ENCODE results near the gene STOX2. TPM values are rescaled to one million over a fixed set of nuclear protein-coding genes. Genes with fewer than 3 reads are reported as not detected.

Gene STOX2
- total and polyA plus RNA-seq, 4 donors: 1.8 to 27.5 (median 8.6) TPM

DNA sequence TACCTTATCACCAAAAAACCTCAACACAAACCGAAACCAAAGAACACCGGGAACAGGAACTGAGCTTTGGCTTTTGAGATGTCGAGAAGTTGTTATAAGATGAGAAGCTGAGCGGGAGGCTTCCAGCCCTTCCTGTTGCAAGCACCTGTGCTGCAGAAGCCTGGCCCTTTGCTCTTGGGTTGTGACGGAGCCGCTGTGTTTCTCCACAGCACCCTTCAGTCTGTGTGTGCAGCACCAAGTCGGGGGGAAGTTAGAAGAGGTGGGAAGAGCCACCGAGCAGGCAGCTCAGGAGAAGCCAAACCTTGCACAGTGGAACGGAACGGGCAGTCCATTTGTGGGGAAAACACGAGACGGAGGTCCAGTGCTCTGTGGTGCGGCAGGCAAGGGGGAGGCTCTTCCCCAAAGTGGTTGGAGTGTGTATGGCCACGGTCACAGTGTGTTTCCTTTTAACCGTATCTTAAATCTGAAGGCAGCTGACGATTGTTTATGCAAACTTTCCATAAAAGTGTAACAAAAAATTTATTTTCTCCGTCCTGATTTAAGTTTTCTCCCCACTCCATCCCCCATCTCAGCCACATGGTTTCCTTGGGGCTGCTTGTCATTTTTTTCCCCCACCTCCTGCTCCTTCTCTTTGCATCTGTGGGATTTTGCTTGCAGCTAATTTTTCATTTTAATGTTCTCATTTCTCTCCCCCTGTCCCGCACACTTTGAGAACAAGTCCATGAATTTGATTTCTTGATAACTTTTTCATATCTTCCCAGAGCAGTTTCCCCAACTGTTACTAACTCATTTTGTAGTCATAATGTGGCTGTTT is 123.7 kb downstream of the STOX2 start:
- peak overlapping the region; percentile 44 for H3K4me3 ChIP-seq

DNA sequence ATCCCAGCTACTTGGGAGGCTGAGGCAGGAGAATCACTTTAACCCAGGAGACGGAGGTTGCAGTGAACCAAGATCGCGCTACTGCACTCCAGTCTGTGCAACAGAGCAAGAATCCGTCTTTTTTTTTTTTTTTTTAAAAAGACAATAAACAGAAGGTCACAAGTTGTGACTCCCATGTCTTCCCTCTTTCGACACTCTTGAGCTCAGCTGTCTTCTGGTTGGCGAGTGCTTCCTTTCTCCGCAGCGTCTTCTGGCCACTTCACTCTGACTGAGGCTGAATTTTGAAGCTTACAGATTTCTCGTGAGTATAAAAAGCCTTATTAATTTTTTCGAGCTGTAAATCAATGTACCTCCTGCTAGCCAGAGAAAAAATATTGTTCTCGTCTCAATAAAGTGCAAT is 124.9 kb downstream of the STOX2 start:
- peaks cover 0 to 19% (median 3%) of the 10 kb centered on the region in 5 donors for H3K4me1 ChIP-seq (ENCODE audit: control insufficient read depth in 5 of 5, insufficient read depth in 5 of 5, low read length in 5 of 5)

More for the DNA sequence above, 123.7 kb downstream of the STOX2 start:
- Histone ChIP-seq H3K36me3 (ENCODE audit: control insufficient read depth in 4 of 4, insufficient read depth in 4 of 4, low read length in 4 of 4) (peaks cover 0 to 3% (median 0%) of the 10 kb centered on the region in 4 donors), H3K9me3 (ENCODE audit: control insufficient read depth in 4 of 4, insufficient read depth in 3 of 4, low read length in 3 of 4) (no peaks in the 10 kb centered on the region), H3K27me3 (ENCODE audit: control insufficient read depth in 3 of 3, insufficient read depth in 3 of 3, low read length in 2 of 3) (no peaks in the 10 kb centered on the region), H3K4me1 (ENCODE audit: control insufficient read depth in 5 of 5, insufficient read depth in 5 of 5, low read length in 5 of 5) (peaks cover 0 to 19% (median 3%) of the 10 kb centered on the region in 5 donors), H3K27ac (ENCODE audit: low read depth in 1 of 2, low read length in 1 of 2) (peak overlapping the region in 1 of 2 donors; percentile 63), H3K9ac (ENCODE audit: insufficient read depth in 1 of 2, low read length in 2 of 2) (peak overlapping the region in 1 of 2 donors; percentile 28)
- TF ChIP-seq, protein P1, sequence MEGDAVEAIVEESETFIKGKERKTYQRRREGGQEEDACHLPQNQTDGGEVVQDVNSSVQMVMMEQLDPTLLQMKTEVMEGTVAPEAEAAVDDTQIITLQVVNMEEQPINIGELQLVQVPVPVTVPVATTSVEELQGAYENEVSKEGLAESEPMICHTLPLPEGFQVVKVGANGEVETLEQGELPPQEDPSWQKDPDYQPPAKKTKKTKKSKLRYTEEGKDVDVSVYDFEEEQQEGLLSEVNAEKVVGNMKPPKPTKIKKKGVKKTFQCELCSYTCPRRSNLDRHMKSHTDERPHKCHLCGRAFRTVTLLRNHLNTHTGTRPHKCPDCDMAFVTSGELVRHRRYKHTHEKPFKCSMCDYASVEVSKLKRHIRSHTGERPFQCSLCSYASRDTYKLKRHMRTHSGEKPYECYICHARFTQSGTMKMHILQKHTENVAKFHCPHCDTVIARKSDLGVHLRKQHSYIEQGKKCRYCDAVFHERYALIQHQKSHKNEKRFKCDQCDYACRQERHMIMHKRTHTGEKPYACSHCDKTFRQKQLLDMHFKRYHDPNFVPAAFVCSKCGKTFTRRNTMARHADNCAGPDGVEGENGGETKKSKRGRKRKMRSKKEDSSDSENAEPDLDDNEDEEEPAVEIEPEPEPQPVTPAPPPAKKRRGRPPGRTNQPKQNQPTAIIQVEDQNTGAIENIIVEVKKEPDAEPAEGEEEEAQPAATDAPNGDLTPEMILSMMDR (IDR thresholded peaks at IDR 0.05; ENCODE audit: control extremely low read depth, extremely low read depth): no peak
- ATAC-seq (ENCODE audit: insufficient read depth, low FRiP score): no peak
- WGBS, 2 donors: 16 to 23% methylated on average over 18 of the region's 18 CpGs
- DNase-seq: peak in 2 of 3 donors; percentile 73 to 77

DNA sequence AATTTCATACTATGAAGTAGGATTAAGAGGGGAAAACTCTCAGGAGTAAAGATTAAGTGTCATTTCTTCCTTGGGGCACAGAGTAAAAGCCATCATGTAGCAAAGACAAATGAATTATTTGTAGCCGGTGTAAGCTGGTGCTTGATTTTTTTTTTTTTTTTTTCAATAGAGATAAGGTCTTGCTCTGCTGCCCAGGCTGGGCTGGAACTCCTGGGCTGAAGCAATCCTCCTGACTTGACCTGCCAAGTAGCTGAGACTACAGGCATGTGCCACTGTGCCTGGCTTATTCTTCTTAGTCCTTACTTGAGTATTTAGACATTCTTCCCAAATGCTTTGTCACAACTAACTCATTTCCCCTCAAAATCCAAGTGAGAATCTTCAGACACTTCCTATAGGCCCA is 125.7 kb downstream of the STOX2 start:
- Histone ChIP-seq H3K36me3 (ENCODE audit: control insufficient read depth in 4 of 4, insufficient read depth in 4 of 4, low read length in 4 of 4) (peaks cover 0 to 3% (median 0%) of the 10 kb centered on the region in 4 donors), H3K27me3 (ENCODE audit: control insufficient read depth in 3 of 3, insufficient read depth in 3 of 3, low read length in 2 of 3) (no peaks in the 10 kb centered on the region), H3K27ac (ENCODE audit: low read depth in 1 of 2, low read length in 1 of 2) (no peak overlapping the region), H3K9me3 (ENCODE audit: control insufficient read depth in 4 of 4, insufficient read depth in 3 of 4, low read length in 3 of 4) (no peaks in the 10 kb centered on the region), H3K9ac (ENCODE audit: insufficient read depth in 1 of 2, low read length in 2 of 2) (no peak overlapping the region), H3K4me1 (ENCODE audit: control insufficient read depth in 5 of 5, insufficient read depth in 5 of 5, low read length in 5 of 5) (peaks cover 0 to 19% (median 3%) of the 10 kb centered on the region in 5 donors), H3K4me3 (no peak overlapping the region)
- no peak for DNase-seq
- TF ChIP-seq, protein P1 (IDR thresholded peaks at IDR 0.05; ENCODE audit: control extremely low read depth, extremely low read depth): no peak
- WGBS, 2 donors: 60 to 95% methylated on average over 1 of the region's 1 CpG
- no peak for ATAC-seq (ENCODE audit: insufficient read depth, low FRiP score)

More for the DNA sequence above, 124.9 kb downstream of the STOX2 start:
- no peak for ATAC-seq (ENCODE audit: insufficient read depth, low FRiP score)
- Histone ChIP-seq H3K36me3 (ENCODE audit: control insufficient read depth in 4 of 4, insufficient read depth in 4 of 4, low read length in 4 of 4) (peaks cover 0 to 3% (median 0%) of the 10 kb centered on the region in 4 donors), H3K27ac (ENCODE audit: low read depth in 1 of 2, low read length in 1 of 2) (no peak overlapping the region), H3K9ac (ENCODE audit: insufficient read depth in 1 of 2, low read length in 2 of 2) (no peak overlapping the region), H3K9me3 (ENCODE audit: control insufficient read depth in 4 of 4, insufficient read depth in 3 of 4, low read length in 3 of 4) (no peaks in the 10 kb centered on the region), H3K4me3 (no peak overlapping the region), H3K27me3 (ENCODE audit: control insufficient read depth in 3 of 3, insufficient read depth in 3 of 3, low read length in 2 of 3) (no peaks in the 10 kb centered on the region)
- TF ChIP-seq, protein P1 (IDR thresholded peaks at IDR 0.05; ENCODE audit: control extremely low read depth, extremely low read depth): no peak
- 74 to 90% methylated on average over 11 of the region's 11 CpGs for WGBS, 2 donors
- DNase-seq: no peak

Data from lung (tissue), 12 donors.